Endometrial microvascular endothelial cells (primary cell): ENCODE data around the gene CYP4A22. TPM values are rescaled to one million over a fixed set of nuclear protein-coding genes. Genes with fewer than 3 reads are reported as not detected.
"Not testable (repeated sequence)": the region's sequence is repeated elsewhere in the genome, so short reads cannot be mapped to it uniquely, and the experiment has no call there.

Source experiments
- in situ Hi-C: cut with HindIII; loops from 2 replicates; pipeline ENCODE4 v1.10.0; 2017; ENCODE audit warnings: low sequenced_read_pairs, low pct_unique_long_range_greater_than_20kb; ENCODE audit errors: inconsistent ontology term
- total RNA-seq: library from RNA; depleted of rRNA; stranded (reverse); fragments of >200 nt; gene quantifications from one replicate; pipeline ENCODE4 v1.2.3, GENCODE V29; 2015; ENCODE audit errors: inconsistent ontology term

CYP4A22 gene
- total RNA-seq, 1 donor from 2014 or later, result not detected

GRCh38 chr1:47182676-47183235 is 45.5 kb downstream of the CYP4A22 start:
- in situ Hi-C loops, result no loop called here

- in situ Hi-C loops, result no loop called here
These were observed 46.3 kb downstream of the CYP4A22 start for GRCh38 chr1:47183308-47184089.

DNA sequence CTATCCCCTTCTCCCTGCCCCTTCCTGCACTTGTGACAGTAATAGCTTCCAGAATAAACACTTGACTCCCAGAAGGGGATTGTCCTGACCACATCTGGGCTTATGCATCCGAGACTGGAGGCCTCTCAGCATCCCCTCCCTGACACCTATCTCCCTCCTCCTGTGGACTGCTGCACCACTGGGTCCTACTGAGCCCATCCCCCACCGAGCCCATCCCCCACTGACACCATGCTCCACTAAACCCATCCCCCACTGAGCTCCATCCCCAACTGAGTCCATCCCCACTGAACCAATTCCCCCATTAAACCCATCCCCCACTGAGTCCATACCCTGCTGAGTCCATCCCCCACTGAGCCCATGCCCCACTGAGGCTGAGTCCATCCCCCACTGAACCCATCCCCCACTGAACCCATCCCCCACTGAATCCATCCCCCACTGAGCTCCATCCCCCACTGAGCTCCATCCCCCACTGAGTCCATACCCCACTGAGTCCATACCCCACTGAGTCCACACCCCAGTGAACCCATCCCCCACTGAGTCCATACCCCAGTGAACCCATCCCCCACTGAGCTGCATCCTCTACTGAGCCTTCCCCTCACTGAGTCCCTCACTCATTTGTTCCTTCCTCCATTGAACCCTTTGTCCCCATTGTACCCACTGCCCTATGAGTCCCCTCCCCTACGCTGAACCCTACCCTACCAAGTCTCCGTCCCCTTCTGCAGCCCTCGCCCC is 47.0 kb downstream of the CYP4A22 start:
- in situ Hi-C loops, result no loop called here

GRCh38 chr1:47184822-47185677 is 47.8 kb downstream of the CYP4A22 start:
- in situ Hi-C loops, result no loop called here

GRCh38 chr1:47186267-47187185 is 49.3 kb downstream of the CYP4A22 start:
- in situ Hi-C loops, result no loop called here

DNA sequence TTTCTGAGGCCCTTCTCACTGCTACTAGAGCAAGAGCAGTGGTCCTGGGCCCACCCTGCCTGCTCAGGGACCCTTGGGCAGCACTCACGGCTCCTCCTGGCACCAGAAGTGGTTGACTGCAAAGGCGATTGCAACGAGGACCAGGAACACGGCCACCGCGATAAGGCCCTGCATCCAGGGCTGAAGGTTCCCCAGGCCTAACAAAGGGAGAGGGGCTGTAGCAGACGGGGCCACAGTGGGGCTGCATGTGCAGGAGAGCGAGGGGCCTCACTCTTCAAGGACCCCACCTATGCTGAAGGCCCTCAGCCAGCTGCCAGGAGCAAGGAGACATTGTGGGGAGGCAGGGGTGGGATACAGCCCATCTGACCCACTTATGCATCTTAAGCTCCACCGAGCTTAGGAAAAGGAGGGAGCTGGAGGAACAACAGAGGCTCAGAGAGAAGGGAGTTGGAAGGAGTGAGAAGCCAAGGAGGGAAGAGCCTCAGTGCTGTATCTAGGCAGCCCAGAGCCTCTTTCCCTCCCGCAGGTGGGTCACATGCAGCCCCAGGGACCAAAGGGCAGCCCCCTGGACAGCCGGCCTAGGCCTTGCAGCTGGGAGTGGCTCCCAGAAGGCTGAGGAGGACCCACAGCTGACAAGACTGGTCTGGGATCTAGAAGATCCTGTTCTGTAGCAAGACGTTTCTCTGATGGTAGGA is 50.1 kb downstream of the CYP4A22 start:
- in situ Hi-C loops, result no loop called here

- in situ Hi-C loops, result no loop called here
These were observed 50.6 kb downstream of the CYP4A22 start for GRCh38 chr1:47187926-47188250.

GRCh38 chr1:47188791-47189785 is 51.8 kb downstream of the CYP4A22 start:
- in situ Hi-C loops, result no loop called here

- in situ Hi-C loops, result no loop called here
These were observed 52.7 kb downstream of the CYP4A22 start, which contains the start of gene PDZK1IP1 for GRCh38 chr1:47189844-47190508. TSS of gene PDZK1IP1 (minus strand) at chr1:47190036. CDS start at chr1:47189932, 104 bp downstream.

GRCh38 chr1:47190509-47190855 is 53.2 kb downstream of the CYP4A22 start:
- in situ Hi-C loops, result no loop called here

DNA sequence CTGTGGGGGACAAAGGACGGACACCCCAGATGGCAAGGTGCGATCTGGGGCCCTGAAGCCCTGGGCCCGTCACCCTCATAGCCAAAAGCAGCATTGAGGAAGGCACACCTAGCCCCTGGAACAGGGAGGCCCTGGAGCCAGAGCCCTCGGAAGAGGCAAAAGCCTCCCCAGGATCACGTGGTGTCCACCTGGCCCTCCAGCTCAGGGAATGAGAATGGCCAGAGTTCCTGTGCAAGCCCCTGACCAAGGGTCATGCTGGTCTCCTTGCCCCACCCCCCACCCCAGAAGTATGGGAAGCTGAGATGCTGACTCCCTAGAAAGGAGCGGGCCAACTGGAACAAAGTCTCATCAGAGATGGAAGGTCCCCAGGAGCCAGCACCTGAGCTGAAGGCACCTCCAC is 53.6 kb downstream of the CYP4A22 start:
- in situ Hi-C loops, result no loop called here

DNA sequence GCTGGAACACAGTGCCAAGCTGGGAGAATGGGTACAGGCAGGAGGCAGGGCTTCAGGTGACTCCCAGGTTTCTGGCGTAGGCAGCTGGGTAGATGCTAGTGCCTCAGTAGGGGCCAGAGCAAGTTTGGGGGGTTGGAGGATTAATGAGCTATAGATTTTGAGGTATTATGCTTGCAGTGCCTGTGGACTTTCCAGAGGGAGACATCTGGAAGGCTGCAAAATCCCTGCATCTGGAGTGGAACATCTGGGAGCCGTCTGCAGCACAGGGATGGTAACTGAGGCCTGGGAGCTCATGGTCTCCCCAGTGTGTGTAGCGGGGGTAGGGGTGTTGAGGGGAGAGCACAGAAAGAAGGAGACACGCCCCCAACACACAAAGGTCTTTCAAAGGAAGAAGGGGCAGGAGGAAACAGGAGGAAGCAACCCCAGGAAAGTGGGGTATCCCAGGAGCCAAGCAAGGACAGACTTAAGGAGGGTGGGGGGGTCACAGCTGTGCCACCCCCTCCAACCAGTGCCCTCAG is 54.8 kb downstream of the CYP4A22 start:
- in situ Hi-C loops, result no loop called here

GRCh38 chr1:47192458-47193384 is 55.5 kb downstream of the CYP4A22 start:
- in situ Hi-C loops, result no loop called here

GRCh38 chr1:47193496-47193895 is 56.3 kb downstream of the CYP4A22 start:
- in situ Hi-C loops, result not testable (repeated sequence)

DNA sequence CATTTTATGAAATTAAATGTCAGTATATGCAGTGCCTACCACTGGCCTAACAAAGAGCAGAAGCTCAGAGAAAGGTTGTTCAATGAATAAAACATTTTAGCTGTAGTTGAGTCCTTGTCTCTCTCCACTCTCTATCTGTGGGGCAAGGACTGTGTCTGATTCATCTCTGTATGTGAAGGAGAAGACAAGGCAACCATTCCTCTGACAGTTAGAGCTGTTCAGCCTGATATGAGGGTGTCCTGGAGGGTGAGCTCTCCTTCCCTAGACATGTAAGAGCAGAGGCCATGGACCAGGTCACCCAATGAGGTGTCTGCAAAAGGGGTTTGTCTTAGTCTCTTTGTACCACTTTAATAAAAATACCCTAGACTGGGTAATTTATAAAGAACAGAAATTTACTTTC is 57.1 kb downstream of the CYP4A22 start:
- in situ Hi-C loops, result no loop called here
